ENCODE measurements around the gene ARSD. TPM values are rescaled to one million over a fixed set of nuclear protein-coding genes. Genes with fewer than 3 reads are reported as not detected.
A peak's percentile ranks its signal among the peaks of the same experiment; 100 is the strongest.

The ARSD gene
- total and polyA plus RNA-seq, 2 of the 13 experiments (the other 11 are each of a cell fraction or from before 2014, with no cell fraction given): 4.8 to 6.8 TPM

- TF ChIP-seq FUBP1 (CRISPR knock-in tag; IDR thresholded peaks at IDR 0.05; ENCODE audit: borderline replicate concordance): no peak
- no peak for TF ChIP-seq RFX1 (IDR thresholded peaks at IDR 0.05)
- no peak for TF ChIP-seq ZNF589 (CRISPR knock-in tag; conservative IDR thresholded peaks at IDR 0.05)
- TF ChIP-seq PLRG1 (conservative IDR thresholded peaks at IDR 0.05): no peak
- no peak for TF ChIP-seq JUN (CRISPR knock-in tag; IDR thresholded peaks at IDR 0.05)
- no peak for TF ChIP-seq TBL1XR1 (IDR thresholded peaks at IDR 0.05; ENCODE audit: borderline replicate concordance, low read length, partially characterized antibody)
- no peak for TF ChIP-seq ZNF577 (CRISPR knock-in tag; IDR thresholded peaks at IDR 0.05; ENCODE audit: borderline replicate concordance, low read depth)
- no peak for TF ChIP-seq FOXC1 (CRISPR knock-in tag; IDR thresholded peaks at IDR 0.05; ENCODE audit: borderline replicate concordance)
- TF ChIP-seq ZNF282 (IDR thresholded peaks at IDR 0.05; ENCODE audit: partially characterized antibody): no peak
- TF ChIP-seq ZNF549 (CRISPR knock-in tag; IDR thresholded peaks at IDR 0.05): no peak
- TF ChIP-seq POGK (CRISPR knock-in tag; conservative IDR thresholded peaks at IDR 0.05): no peak
- peak; percentile 35; the same call in 1 of the 2 replicates for TF ChIP-seq ZNF235 (CRISPR knock-in tag; IDR thresholded peaks at IDR 0.05; ENCODE audit: borderline replicate concordance)
- TF ChIP-seq MXD1 (CRISPR knock-in tag; IDR thresholded peaks at IDR 0.05): peak; percentile 35; the same call in 1 of the 2 replicates
- peak; percentile 48; the same call in 1 of the 2 replicates for TF ChIP-seq PATZ1 (CRISPR knock-in tag; IDR thresholded peaks at IDR 0.05)
- no peak for TF ChIP-seq SRSF1 (optimal IDR thresholded peaks at IDR 0.05; ENCODE audit: low read depth, low read length)
- no peak for TF ChIP-seq ZNF646 (CRISPR knock-in tag; IDR thresholded peaks at IDR 0.05)
Measured at GRCh38 chrX:2928583-2929434, at the start of gene ARSD (continued).
